GM21619 (cell line): ENCODE results near the gene KLHL22.
"Not testable (repeated sequence)": the region's sequence is repeated elsewhere in the genome, so short reads cannot be mapped to it uniquely, and the experiment has no call there.

ENCODE experiments used
- ATAC-seq: cut with Tn5 transposase; IDR thresholded peaks from one replicate; pipeline ENCODE4 v1.9.1; 2021; ENCODE audit not compliant: unreplicated experiment

The KLHL22 gene

DNA sequence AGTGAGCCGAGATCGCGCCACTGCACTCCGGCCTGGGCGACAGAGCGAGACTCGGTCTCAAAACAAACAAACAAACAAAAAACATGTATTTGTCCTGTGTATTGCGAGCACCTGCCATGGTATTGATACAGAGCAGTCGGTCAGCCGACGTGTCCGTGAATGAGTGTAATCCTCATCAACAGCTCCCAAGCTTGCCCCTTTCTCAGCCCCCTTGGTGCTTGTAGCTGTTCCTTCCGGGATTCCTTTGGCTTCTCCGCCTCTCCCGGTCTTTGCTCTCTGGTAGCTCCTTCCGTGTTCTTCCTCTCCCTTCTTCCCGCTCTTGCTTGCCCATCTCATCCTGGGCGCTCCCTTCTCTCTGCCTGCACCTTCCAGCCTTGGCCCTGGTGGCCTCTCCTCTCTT, 90.7 kb downstream of the KLHL22 start:
- no peak for ATAC-seq

DNA sequence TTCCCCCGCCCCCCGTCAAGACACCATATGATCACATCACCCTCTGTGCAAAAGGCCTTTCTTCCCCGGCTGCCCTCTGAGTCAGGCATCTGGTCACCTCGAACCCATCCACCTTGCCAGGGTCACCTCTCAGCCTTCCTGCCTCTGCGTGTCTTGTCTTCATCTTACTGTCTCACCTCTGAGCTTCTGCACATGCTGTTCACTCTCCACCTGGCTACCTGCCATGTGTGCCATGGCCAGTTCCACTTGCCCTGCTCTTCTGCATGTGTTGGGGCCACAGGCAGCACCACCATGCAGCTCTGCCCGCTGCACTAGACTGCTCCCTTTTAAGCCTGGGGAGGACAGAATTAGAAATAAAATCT, 91.8 kb downstream of the KLHL22 start:
- no peak for ATAC-seq

DNA sequence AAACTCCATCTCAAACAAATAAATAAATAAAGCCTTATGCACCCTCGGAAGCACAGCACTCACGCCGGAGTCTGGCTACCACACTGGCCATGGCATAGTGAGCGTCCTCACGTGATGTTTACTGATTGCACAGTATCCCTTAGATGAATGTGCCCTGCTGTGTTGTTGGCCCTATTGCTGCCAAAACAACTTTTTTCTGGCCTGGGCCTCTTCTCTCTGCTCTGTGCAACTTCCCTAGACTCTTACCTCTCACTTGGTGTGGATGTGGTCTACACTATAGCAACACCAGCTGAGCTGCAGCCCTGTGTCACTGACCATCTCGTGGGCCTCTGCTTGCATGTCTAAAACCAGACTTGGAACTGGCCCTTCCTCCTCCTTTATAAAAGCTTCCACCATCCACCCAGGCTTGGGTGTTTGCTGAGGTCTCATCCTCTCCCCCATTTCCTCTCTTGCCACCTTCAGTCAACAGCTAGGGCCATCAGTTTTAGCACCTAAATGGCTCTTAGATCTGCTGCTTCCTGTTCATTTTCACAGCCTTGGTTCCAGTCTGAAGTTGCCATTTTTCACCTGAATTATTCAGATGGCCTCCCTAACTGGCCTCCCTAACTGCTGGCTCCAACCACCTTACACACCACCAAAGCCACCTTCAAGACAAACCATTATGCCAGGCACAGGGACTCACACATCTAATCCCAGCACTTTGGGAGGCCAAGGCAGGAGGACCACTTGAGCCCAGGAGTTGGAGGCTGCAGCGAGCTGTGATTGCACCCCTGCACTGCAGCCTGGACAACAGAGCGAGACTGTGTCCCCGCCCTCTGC, 92.4 kb downstream of the KLHL22 start:
- no peak for ATAC-seq

DNA sequence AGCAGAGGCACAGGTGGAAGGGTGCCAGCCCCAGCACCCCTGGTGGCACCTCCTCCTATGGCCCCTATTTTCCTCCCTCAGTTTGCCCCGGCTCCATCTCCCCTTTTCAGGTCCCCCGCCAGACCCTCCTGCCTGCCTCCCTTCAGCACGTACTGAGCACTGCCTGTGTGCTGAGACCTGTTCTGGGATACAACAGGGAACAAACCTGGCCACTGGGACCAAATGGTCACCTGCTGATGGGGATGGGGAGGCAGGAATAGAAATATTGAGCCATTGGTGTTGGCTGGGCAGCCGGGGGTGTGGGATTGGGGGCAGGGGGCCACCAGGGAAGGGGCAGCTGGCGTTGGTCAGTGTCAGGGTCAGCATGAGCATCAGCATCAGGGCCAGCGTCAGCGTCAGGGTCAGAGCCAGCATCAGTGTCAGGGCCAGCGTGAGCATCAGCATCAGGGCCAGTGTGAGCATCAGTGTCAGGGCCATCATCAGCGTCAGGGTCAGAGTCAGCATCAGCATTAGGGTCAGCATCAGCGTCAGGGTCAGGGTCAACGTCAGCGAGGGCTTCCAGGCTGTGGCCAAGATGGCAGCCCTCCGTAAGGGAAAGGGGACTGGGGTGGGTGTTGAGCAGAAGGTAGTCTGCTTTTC, 94.1 kb downstream of the KLHL22 start:
- no peak for ATAC-seq

DNA sequence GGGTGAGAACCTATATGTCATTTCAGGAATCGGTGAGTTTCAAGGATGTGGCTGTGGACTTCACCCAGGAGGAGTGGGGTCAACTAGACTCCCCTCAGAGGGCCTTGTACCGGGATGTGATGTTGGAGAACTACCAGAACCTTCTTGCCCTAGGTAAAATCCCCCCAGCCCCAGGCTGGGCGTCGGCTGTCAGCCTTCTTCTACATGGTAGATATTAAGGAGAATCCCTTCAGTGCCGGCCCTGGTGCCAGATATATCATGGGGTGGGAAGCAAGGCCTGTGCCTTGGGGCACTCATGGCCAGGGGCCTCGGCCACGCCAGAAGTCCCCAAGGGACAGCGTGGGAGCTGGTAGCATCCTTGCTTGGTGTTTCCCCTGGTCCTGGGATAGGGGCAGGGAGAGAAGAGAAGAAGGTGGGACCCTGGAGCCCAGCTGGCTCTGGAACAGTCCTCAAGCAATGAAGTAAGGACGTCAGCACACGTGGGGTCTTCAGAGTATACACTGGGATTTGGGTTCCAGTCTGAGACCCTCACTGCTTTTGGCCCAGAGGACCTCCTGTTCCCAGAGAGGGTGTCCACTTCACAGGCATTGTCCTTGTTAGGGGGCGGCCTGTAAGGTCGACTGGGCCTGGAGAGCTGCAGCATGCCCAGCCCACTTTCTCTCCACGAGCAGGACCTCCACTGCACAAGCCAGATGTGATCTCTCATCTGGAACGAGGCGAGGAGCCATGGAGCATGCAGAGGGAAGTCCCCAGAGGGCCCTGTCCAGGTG, 94.8 kb downstream of the KLHL22 start:
- no peak for ATAC-seq

DNA sequence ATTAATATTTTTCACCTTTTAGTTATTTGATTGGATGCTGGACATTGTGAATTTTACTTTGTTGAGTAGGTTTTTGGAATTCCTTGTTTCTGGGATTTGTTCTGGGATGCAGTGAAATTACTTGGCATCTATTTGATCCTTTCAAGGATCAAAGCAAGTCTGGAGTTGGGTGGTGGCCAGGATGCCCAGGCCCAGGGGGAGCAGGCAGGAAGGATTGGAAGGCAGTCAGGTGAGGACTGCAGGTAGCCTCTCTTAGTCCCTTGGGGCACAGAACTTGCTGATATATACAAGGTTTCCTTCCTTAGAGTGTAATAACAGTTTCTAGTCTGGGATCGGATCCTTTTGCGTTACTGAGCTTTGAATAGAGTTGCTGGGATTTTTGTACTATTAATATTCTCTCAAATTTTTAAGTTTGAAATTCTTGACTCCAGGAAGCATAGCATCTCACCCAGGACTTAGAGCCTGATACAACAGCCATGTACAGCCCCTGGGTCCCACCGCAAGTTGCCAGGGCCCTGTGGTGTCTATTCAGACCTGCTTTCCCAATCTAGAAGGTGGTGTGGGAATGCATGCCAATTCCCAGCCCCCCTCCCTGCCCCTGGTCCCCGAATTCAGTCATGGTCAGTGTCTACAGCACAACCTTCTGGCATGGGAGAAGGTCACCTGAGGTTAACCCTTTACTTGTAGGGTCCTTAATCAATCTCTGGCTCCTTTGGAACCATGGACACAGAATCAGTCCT, 95.6 kb downstream of the KLHL22 start:
- no peak for ATAC-seq

DNA sequence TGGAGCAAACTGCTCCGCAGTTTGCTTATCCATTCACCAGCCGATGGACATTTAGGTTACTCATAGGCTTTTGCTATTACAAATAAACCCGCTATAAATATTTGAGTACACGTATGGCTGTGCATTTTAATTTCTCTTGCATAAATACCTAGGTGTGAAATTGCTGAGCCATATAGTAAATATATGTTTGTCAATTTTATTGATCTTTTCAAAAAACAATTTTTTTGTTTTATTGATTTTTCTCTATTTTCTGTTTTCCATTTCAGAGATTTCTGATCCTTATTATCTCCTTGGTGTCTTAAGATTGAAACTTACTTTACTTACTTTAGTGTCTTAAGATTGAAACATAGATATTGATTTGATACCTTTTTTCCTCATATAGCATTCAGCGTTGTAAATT, 97.2 kb downstream of the KLHL22 start:
- no peak for ATAC-seq

DNA sequence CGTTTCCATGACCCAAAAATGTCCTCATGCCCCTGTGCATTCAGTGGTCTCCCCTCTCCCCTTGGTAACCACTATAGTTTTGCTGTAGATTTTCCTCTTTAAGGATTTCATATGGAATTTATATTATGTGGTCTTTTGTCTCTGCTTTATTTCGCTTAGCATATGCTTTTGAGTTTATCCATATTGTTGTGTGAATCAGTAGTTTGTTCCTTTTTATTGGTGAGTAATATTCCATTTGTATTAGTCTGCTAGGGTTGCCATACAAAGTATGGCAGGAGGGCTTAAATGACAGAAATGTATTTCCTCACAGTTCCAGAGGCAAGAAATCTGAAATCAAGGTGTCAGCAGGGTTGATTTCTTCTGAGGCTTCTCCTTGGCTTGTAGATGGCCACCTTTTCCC, 98.1 kb downstream of the KLHL22 start:
- no peak for ATAC-seq

DNA sequence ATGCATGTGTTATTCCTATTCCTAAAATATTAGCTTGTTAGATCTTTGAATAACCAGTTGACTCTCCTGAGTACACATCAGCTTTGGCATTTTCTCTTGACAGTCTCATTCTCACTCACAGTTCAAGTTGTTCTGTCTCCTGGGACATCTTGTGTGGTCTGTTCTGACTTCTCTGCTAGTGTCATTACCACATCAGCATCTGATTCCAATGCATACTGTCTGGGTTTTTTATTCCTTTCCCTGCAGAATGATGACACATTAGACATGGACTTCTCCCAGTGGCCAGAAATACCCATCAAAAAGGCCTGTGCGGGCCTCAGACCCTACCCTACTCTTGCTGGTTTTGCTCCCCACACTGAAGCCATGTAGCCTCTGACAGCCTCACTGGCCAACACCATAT, 99.0 kb downstream of the KLHL22 start:
- ATAC-seq = no peak

DNA sequence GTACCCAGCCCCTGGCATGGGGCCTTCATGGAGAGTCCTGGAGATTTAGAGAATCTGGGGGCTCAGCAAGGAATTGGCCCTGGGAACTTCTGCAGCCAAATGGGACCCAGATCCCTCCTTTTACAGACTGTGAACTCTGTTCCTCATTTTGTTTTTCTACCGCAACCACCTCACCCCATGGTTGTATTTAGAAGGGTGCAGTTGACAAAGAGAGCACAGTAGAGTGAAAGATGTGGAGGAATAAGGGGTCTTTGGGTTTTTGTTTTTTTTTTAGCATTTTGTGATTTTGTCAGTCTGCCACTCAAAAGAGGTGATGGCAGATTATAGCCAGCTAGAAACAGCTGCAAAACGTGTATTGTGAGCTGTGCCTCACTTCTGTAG, 99.7 kb downstream of the KLHL22 start:
- ATAC-seq = no peak

DNA sequence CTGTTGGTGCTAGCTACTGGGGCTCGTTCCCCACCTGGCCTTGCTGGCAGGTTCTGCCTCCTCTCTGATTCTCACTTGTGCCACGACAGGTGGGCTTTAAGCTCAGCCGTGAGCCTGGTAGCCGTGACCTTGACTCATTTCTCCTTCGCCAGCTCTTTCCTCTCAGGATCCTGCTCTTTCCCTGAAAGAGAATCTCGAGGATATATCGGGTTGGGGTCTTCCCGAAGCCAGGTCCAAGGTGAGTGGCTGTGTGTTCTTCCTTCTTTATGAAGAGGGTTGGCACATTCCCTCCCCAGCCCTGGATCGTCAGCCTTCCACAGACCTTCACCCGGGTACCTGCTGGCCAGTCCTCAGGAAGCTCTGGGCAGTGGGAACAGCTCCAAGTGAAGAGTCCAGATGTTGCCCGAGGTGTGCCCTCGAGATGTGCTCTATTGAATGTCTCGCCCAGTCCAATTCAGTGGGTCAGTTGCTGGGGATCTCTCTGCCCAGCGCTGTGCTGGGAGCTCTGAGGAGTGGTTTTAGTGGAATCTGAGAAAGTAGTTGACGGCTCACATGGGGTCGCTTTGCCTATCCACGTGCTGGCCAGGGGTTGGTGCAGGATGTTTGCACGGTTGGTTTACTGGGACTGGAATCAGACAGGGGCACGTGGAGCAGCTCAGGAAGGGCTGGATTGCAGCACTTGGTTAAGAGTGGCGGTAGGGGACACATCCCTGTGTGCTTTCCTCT, 100.3 kb downstream of the KLHL22 start:
- ATAC-seq = no peak

DNA sequence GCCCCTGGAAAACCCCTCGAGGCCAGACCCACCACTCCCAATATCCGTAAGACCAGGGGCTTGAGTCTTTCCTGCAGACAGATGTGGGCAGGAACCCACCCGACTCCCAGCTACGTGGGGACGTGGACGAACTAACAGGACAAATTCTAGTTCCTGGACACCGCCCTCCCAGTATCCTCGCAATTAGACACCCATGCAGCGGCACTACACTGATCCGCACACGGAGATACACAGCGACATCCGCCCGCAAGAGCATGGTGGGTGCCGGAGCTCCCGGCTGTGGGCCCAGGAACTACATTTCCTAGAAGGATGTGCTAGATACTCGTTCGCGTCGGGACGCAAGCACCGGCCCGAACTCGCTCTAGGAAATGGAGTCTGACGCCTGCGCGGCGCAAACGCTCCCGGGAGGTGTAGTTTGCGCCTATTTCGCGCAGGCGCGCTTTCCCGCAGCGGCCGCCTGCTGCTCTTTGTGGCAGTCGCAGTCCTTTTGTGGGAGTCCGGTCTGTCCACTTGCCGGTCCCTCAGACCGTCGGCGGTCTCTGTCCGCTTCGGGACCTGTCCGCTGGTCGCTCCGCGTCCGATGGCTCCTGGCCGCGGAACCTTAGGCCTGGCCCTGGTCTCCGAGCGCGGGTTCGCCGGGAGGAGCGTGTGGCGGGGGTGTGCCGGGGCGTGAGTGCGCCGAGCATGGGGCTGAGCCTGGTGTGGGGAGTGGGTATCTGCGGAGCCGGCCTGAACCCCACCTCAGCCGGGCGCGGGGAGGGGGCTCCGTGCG, 101.7 kb downstream of the KLHL22 start, which contains the start of gene ZNF74:
Gene ZNF74, plus strand, starts transcription at position 447 of the 772 bp plus-strand sequence. CDS start 478 bp downstream, outside the sequence.
- ATAC-seq = peak; percentile 79

DNA sequence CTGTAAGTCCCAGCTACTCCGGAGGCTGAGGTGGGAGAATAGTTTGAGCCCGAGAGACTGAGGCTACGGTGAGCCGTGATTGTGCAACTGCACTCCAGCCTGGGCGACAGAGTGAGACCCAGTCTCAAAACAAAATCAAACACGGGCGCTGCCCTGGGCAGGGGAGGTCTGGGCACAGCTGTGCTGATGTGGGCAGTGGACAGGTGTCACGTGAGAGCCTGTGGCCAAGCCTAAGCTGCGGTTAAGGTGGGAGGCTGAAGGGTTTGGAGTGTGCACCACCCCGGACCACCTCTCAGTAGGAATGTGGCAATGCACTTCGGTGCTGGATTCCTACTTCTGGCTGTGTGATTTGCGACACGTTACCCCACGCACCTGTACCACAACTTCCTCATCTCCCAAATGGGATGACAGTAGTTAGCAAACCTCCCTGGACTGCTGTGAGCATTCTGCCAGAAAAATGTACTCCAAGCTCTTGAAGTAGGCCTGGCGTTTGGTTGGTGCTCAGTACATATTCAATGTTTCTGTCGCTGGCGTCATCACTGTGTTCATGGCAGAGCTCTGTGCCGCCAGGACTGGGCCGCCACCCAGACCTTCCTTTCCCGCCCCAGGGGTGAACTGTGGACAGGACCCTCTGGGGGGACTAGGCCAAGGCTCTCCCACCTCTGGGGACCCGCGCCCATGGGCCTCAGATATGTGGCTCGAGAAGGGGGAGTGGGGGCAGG, 102.5 kb downstream of the KLHL22 start:
- ATAC-seq = no peak

DNA sequence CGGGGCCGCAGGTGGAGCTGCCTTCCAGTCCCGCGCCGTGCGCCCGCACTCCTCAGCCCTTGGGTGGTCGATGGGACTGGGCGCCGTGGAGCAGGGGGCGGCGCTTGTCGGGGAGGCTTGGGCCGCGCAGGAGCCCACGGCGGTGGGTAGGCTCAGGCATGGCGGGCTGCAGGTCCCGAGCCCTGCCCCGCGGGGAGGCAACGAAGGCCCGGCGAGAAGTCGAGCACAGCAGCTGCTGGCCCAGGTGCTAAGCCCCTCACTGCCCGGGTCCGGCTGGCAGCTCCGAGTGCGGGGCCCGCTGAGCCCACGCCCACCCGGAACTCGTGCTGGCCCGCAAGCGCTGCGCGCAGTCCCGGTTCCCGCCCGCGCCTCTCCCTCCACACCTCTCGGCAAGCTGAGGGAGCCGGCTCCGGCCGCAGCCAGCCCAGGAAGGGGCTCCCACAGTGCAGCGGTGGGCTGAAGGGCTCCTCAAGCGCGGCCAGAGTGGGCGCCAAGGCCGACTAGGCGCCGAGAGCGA, 103.2 kb downstream of the KLHL22 start:
- not testable (repeated sequence) for ATAC-seq
